ENCODE measurements around the gene PCTP. TPM values are rescaled to one million over a fixed set of nuclear protein-coding genes. Genes with fewer than 3 reads are reported as not detected.

The PCTP gene
- total RNA-seq (2012; rRNA removed) (12.9 and 18.1 TPM in 2 replicates), polyA plus RNA-seq (2012; rRNA removed) (10.5 and 11.6 TPM in 2 replicates), Bru-seq, nascent RNA (percentile 57 among the genes with signal in this experiment), BruChase-seq, experiment 1, labeled RNA remaining after a 6-hour chase (percentile 37 among the genes with signal in this experiment), BruChase-seq, experiment 2, labeled RNA remaining after a 2-hour chase (percentile 43 among the genes with signal in this experiment)
- polyA plus RNA-seq (2012; cell fraction: cytosol; rRNA removed) = 5.0 and 6.1 TPM in 2 replicates
- 3.1 and 12.3 TPM in 2 replicates for polyA plus RNA-seq (2012; cell fraction: nucleus; rRNA removed; ENCODE audit: low replicate concordance)
- long read RNA-seq, transcript PCTP-201 (6 exons, 2,044 nt) = major isoform, 5 of 10 reads
- long read RNA-seq, partial matches to known transcripts = 0 of 10 reads
- long read RNA-seq, other reads (novel, unspliced or antisense) = 0 of 10 reads

- Histone ChIP-seq H3K27me3 (ENCODE audit: control insufficient read depth, insufficient read depth, low read length) (no peaks in the 10 kb centered on the region), H2AK9ac (replicated peaks; ENCODE audit: low read depth, low read length, poor library complexity) (peak within 1 kb of the TSS; percentile 90), H3K4ac (ENCODE audit: low read depth, low read length) (peak within 1 kb of the TSS; percentile 99), H3K36me3 (ENCODE audit: control insufficient read depth, insufficient read depth, low read length) (peaks cover 3% of the 10 kb centered on the region), H3K23ac (ENCODE audit: low read depth, low read length) (peak within 1 kb of the TSS; percentile 99), H3K14ac (replicated peaks; ENCODE audit: low read depth, low read length) (peak within 1 kb of the TSS; percentile 99), H4K91ac (ENCODE audit: insufficient read depth, low read depth, low read length) (peak within 1 kb of the TSS; percentile 83), H4K8ac (ENCODE audit: low read depth in 2 of 2, low read length in 2 of 2) (peak within 1 kb of the TSS; percentile 91 to 97), H2BK120ac (ENCODE audit: low read depth, low read length) (peak within 1 kb of the TSS; percentile 82), H2BK20ac (ENCODE audit: low read depth, low read length) (no peak within 1 kb of the TSS), H3K27ac (ENCODE audit: insufficient read depth, low read length) (peak within 1 kb of the TSS; percentile 71), H2BK15ac (ENCODE audit: low read depth, low read length) (peak within 1 kb of the TSS; percentile 59; the same call in 1 of the 3 replicates), H4K20me1 (ENCODE audit: insufficient read depth, low read length) (0 out of 2 replicates have a peak, but pooled peaks cover 2% of the 10 kb centered on the region), H3K18ac (ENCODE audit: low read depth, low read length) (peak within 1 kb of the TSS; percentile 72), H2AFZ (replicated peaks; ENCODE audit: low read length, poor library complexity) (peak within 1 kb of the TSS; percentile 98), H3K56ac (ENCODE audit: extremely low read depth, insufficient read depth, low read length) (peak within 1 kb of the TSS; percentile 58), H2BK5ac (ENCODE audit: low read depth, low read length, poor library complexity, severe bottlenecking) (peak within 1 kb of the TSS; percentile 67), H3K79me1 (ENCODE audit: low read depth in 1 of 2, low read length in 2 of 2) (peaks cover 26 to 39% of the 10 kb centered on the region in 2 experiments), H3K4me3 (ENCODE audit: insufficient read depth, low read depth, low read length) (peak within 1 kb of the TSS; percentile 87), H3K9me3 (ENCODE audit: control insufficient read depth, insufficient read depth, low read length) (no peaks in the 10 kb centered on the region), H3K9me1 (ENCODE audit: insufficient read depth, low read length) (peaks cover 10% of the 10 kb centered on the region), H3K9ac (ENCODE audit: low read depth, low read length) (peak within 1 kb of the TSS; percentile 88), H3K4me2 (ENCODE audit: low read depth, low read length) (peak within 1 kb of the TSS; percentile 90), H2AK5ac (ENCODE audit: low read depth, low read length) (peak within 1 kb of the TSS; percentile 66; the same call in 1 of the 2 replicates), H3K4me1 (ENCODE audit: control insufficient read depth, insufficient read depth, low read length) (peaks cover 2% of the 10 kb centered on the region; the same call in 1 of the 2 replicates), H4K5ac (ENCODE audit: low read depth, low read length) (peak within 1 kb of the TSS; percentile 90)
- no TSS peak for BruUV-seq (replicated peaks)
- ATAC-seq (ENCODE audit: low read depth) (peak; percentile 100), DNase-seq (peak; percentile 87)
- ChIA-PET POLR2A (ENCODE audit: unreplicated experiment) (no interaction called here), CTCF (interaction anchor here (0.6 to 1.6 kb wide), 5 partner anchors 15 to 382 kb away, joined by 3 to 9 read pairs (median 4); no protein-coding TSS in a partner anchor)
- dilution Hi-C loops (cut with HindIII; ENCODE audit: low sequenced_read_pairs, unreplicated experiment) = no loop called here
- WGBS, 2 experiments (ENCODE audit: extremely low coverage in 2 of 2, insufficient read length in 1 of 2) = 0% methylated on average over 22 of the region's 53 CpGs; no CpG with 5 or more reads in 1 of the 2 experiments
- intact Hi-C loops (cut with micrococcal nuclease) = loop anchor here (10.0 kb wide), 1 partner anchor 326 kb away; the partner anchor contains the start of gene MMD
- in situ Hi-C loops (cut with MboI; ENCODE audit: low sequenced_read_pairs) = no loop called here
- TF ChIP-seq BHLHE40 (IDR thresholded peaks at IDR 0.05; ENCODE audit: low read depth, low read length) (no peak; the same call in 1 of the 2 replicates), RFX5 (IDR thresholded peaks at IDR 0.05; ENCODE audit: low read depth, low read length) (no peak; the same call in 1 of the 2 replicates), MXI1 (IDR thresholded peaks at IDR 0.05; ENCODE audit: borderline replicate concordance, low read depth, low read length) (0 out of 2 replicates have a peak, but pooled peaks have one; percentile 36), FOS (IDR thresholded peaks at IDR 0.05; ENCODE audit: low read depth, low read length) (no peak), USF2 (IDR thresholded peaks at IDR 0.05; ENCODE audit: low read depth, low read length) (0 out of 2 replicates have a peak, but pooled peaks have one; percentile 18), MAFK (IDR thresholded peaks at IDR 0.05; ENCODE audit: low read depth, low read length) (no peak), CTCF (conservative IDR thresholded peaks at IDR 0.05; ENCODE audit: low read depth, low read length) (peak; percentile 46), MAZ (IDR thresholded peaks at IDR 0.05; ENCODE audit: borderline replicate concordance, low read depth, low read length) (peak; percentile 94), SMC3 (IDR thresholded peaks at IDR 0.05; ENCODE audit: low read depth, low read length) (no peak), NFE2L2 (IDR thresholded peaks at IDR 0.05; ENCODE audit: low read depth, low read length) (no peak), RAD21 (IDR thresholded peaks at IDR 0.05; ENCODE audit: low read length) (peak; percentile 33), POLR2A (IDR thresholded peaks at IDR 0.05; ENCODE audit: low read depth, low read length) (peak; percentile 78)
Observed at GRCh38 chr17:55750750-55751657, at the start of gene PCTP. Gene PCTP, plus strand, starts transcription at chr17:55751051. Its CDS starts 53 bp downstream, at chr17:55751104.

All from IMR-90 (cell line).